ENCODE results near the gene ZNRD2.

Gene ZNRD2

DNA sequence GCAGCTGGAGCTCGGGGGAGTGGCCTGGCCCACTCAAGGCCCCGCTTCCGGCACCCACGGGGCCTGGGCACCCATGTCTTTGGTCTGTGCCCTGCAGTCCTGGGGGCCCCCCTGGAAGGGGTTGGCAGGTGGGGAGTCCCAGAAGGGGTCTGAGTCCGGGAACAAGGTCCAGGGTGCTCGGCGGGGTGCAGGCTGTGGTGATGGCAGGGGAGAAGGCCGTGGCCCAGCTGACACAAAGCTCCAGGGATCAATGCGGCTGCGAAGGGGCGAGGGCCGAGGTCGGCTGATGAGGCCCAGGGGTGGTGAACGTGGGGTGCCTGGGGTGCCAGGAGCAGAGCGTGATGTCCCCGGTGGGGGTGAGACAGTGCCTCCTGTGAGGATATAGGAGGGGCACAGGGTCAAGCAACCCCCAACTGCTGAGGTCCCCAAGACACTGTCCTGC, 28.0 kb downstream of the ZNRD2 start:
- H3K27ac ChIP-seq = no peak overlapping the region
- no peak for TF ChIP-seq ZFX (IDR thresholded peaks at IDR 0.05; ENCODE audit: borderline replicate concordance)
- TF ChIP-seq, protein P1, sequence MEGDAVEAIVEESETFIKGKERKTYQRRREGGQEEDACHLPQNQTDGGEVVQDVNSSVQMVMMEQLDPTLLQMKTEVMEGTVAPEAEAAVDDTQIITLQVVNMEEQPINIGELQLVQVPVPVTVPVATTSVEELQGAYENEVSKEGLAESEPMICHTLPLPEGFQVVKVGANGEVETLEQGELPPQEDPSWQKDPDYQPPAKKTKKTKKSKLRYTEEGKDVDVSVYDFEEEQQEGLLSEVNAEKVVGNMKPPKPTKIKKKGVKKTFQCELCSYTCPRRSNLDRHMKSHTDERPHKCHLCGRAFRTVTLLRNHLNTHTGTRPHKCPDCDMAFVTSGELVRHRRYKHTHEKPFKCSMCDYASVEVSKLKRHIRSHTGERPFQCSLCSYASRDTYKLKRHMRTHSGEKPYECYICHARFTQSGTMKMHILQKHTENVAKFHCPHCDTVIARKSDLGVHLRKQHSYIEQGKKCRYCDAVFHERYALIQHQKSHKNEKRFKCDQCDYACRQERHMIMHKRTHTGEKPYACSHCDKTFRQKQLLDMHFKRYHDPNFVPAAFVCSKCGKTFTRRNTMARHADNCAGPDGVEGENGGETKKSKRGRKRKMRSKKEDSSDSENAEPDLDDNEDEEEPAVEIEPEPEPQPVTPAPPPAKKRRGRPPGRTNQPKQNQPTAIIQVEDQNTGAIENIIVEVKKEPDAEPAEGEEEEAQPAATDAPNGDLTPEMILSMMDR (IDR thresholded peaks at IDR 0.05) = no peak

DNA sequence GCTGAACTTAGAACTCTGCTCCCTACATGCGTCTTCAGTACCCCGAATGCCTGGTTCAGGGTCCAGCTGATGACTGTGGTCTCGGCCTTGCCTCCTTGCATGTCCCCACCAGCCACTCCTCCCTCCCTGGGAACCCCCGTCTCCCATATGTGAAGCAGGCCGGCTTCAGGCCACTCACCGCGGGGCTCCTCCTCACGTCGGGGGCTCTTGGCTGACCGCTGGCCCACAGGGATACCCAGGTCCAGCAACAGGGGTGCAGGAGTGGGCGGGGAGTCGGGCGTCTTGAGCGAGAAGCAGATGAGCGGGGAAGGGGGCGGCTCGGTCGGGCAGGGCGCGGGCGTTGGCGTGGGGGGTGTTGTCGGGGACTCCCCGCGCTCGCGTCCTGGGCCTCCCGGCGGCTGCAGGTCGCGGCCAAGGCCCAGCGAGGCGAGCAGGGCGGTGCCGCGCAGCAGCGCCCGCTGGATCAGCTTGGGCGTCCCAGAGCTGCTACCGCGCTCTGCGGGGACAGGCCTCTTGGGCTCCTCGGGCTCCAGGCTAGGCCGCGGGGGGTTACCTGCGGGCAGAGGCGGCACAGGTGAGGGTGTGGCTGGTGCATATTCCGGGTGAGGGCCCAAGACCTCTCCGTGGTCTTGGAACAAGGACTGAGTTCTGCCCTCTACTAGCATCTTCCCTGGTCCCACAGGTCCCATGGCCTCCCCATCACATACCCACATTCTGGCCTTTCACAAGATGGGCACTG, 29.1 kb downstream of the ZNRD2 start:
- no peak for TF ChIP-seq ZFX (IDR thresholded peaks at IDR 0.05; ENCODE audit: borderline replicate concordance)
- TF ChIP-seq, protein P1 (IDR thresholded peaks at IDR 0.05) = no peak
- no peak overlapping the region for H3K27ac ChIP-seq

DNA sequence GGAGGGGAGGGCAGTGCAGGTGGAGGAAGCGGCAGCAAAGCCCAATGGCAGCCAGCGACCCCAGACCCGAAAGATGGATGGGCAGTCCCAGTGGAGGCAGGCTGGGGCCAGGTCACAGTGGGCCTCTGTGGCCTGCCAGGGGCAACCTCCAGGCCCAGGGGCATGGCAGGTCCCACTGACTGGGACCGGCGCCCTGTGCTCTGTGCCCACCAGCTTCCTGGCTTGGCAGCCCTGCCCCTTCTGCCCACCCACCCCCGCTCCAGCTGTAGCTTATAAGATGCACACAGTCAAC, 29.6 kb downstream of the ZNRD2 start:
- TF ChIP-seq, protein P1 (IDR thresholded peaks at IDR 0.05) = no peak
- no peak for TF ChIP-seq ZFX (IDR thresholded peaks at IDR 0.05; ENCODE audit: borderline replicate concordance)
- H3K27ac ChIP-seq = no peak overlapping the region

DNA sequence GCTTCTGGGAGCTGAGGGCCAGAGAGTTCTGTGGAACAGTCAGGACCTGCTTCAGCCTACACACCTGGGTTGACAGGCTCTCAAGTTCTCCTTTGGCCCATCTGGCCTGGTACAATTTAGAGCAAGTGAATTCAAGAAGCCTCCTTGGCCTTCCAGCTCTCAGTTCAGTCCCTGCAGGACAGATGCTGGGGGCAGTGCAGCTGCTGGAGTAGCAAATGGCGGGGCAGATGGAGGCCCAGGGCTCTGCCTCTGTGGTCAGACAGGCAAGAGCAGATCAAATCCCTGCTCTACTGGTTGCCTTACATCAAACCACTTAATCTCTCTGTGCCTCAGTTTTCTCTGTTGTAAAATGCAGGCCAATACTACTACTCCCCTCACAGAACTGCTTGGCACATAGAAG, 34.0 kb downstream of the ZNRD2 start:
- H3K27ac ChIP-seq = no peak overlapping the region
- TF ChIP-seq, protein P1 (IDR thresholded peaks at IDR 0.05) = no peak

DNA sequence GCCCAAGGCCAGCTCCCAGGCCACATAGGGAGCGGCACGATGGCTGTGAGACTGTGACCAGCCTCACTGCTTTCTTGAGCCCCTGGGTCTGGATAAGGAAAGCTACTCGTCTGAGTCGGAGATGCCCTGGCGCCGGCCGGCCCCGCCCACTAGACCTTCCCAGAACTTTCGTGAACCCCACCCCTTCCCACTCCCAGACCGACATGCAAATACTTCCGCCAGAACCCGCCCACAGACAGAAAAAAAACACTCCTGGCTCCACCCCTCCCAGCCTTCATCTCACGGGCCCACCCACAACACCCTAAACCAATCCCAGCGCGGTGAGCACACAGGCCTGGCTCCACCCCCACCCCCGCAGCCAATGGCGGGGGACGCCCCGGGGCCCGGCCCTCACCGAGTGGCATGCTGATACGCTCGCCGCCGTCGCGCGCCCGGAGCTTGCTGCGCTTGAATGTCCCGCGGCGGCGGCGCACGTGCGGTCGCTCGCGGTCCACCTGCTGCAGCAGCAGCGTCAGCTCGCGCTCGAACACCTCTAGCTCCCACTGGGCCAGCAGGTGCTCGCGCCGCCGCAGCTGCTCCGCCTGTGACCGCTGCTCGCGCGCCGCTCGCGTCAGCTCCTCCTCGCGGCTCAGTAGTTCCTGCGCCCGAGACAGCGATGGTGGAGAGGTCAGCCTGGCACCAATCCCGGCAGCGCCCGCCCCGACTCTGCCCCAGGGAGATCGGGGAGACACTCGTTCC, 36.8 kb downstream of the ZNRD2 start:
- no peak for TF ChIP-seq ZFX (IDR thresholded peaks at IDR 0.05; ENCODE audit: borderline replicate concordance)
- TF ChIP-seq, protein P1 (IDR thresholded peaks at IDR 0.05) = peak; percentile 11; the same call in 1 of the 2 replicates
- H3K27ac ChIP-seq = peak overlapping the region; percentile 87

DNA sequence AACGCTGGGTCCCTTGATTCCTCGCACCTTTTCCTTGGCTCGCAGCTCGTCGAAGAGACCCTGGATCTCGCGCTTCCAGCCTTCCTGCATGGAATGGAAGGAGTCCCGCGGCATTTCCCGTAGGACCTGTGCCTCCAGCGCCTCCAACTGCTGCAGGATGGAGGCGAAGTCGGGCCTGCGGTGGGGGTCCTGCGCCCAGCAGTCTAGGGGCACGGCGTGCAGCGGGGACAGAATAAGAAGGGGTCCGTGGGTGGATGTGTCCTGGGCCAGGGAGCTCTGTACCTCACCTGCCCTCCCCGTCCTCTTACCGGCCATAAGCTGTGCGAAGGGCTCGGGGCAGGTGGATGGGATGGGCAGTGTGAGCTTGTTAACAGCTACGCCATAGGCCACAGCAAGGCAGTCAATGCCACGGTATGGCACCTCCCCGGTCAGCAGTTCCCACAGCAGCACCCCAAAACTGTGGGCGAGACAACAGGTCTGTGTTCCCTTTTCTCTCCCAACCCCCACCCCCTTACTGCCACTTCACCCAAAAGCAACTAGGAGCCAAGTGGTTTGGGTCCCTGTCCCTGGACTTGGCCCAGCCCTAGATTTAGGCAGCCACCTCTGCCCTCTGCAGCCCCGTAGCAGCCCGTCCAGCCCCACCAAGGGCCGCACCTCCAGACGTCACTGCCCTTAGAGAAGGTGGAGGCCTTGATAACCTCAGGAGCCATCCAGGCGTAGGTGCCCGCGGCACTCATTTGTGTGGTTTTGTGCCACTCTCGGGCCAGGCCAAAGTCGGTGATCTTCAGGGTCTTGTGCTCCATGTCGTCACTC, 37.5 kb downstream of the ZNRD2 start:
- H3K27ac ChIP-seq = peak overlapping the region; percentile 87
- TF ChIP-seq, protein P1 (IDR thresholded peaks at IDR 0.05) = no peak
- TF ChIP-seq ZFX (IDR thresholded peaks at IDR 0.05; ENCODE audit: borderline replicate concordance) = no peak
